Left lung (tissue), 10 donors: ENCODE results near the gene RIPPLY3. TPM values are rescaled to one million over a fixed set of nuclear protein-coding genes. Genes with fewer than 3 reads are reported as not detected.

Experiments
- ATAC-seq: fragments of 200-7000 bp; cut with Tn5 transposase; one replicate; pipeline ENCODE4 v1.9.1; 2020; ENCODE audit warnings: moderate library complexity
- DNase-seq, 4 donors: peaks; one replicate each; pipeline ENCODE4 v3.0.0-alpha.2; 2013 to 2020
- H3K27ac ChIP-seq, 2 donors: fragments of 200-600 bp; sonication (generic) in 1 of 2; one replicate each; pipeline versions ENCODE4 v1.5.0 to v1.8.0; 2020 to 2021
- H3K27me3 ChIP-seq, 2 donors: fragments of 200-600 bp; sonication (generic) in 1 of 2; one replicate each; pipeline versions ENCODE4 v1.5.0 to v1.8.0; 2020 to 2021
- H3K36me3 ChIP-seq, 2 donors: fragments of 200-600 bp; sonication (generic) in 1 of 2; one replicate each; pipeline versions ENCODE4 v1.5.0 to v1.8.0; 2020 to 2021
- H3K4me1 ChIP-seq, 2 donors: fragments of 200-600 bp; one replicate each; pipeline ENCODE4 v1.8.0; 2021
- H3K4me3 ChIP-seq, 2 donors: fragments of 200-600 bp; sonication (generic) in 1 of 2; one replicate each; pipeline versions ENCODE4 v1.5.0 to v1.8.0; 2020 to 2021; ENCODE audit warnings: mild to moderate bottlenecking in 1 of 2
- H3K9me3 ChIP-seq, 2 donors: fragments of 200-600 bp; sonication (generic) in 1 of 2; one replicate each; pipeline versions ENCODE4 v1.5.0 to v1.8.0; 2020 to 2021
- CTCF ChIP-seq, 2 donors: fragments of 200-600 bp; sonication (generic) in 1 of 2; IDR thresholded peaks; one replicate each; pipeline versions ENCODE4 v1.5.0 to v1.8.0; 2021; ENCODE audit warnings: antibody characterized with exemption in 2 of 2
- intact Hi-C, 2 donors: fragments of 100-400 bp; cut with DNase I; formaldehyde crosslinking; loops; one replicate each; pipeline versions ENCODE4 v1.11.2 to v1.14.2; 2022
- polyA plus RNA-seq, 6 donors: library from polyadenylated mRNA; unstranded; fragments of 120-200 nt; gene quantifications; one replicate each; pipeline ENCODE4 v1.2.1, GENCODE V29; 2013; ENCODE audit not compliant: insufficient read length in 6 of 6
- total RNA-seq, 2 donors: library from RNA; stranded (reverse); fragmentation: NEBNext Ultra II Directional; extraction: Animal tissue kit (Norgen Biotek cat#: 25700); gene quantifications; one replicate each; pipeline ENCODE4 v1.2.1, GENCODE V29; 2021
- donor health status: DM: no; HTN: yes; CAD: no.
- donor health status: DM: no; HTN: no; CAD: no.

Gene RIPPLY3
- total and polyA plus RNA-seq, 8 donors = 0.13 to 2.3 (median 1.9) TPM

- Histone ChIP-seq H3K9me3 (no peaks in the 10 kb centered on the region), H3K4me1 (no peaks in the 10 kb centered on the region), H3K4me3 (no peak overlapping the region), H3K36me3 (no peaks in the 10 kb centered on the region), H3K27me3 (no peaks in the 10 kb centered on the region), H3K27ac (no peak overlapping the region)
- ATAC-seq (no peak), DNase-seq (no peak)
- intact Hi-C loops = no loop called here
- TF ChIP-seq CTCF (IDR thresholded peaks at IDR 0.05) = no peak
Measured at GRCh38 chr21:37039411-37040075, 33.0 kb downstream of the RIPPLY3 start.

DNA sequence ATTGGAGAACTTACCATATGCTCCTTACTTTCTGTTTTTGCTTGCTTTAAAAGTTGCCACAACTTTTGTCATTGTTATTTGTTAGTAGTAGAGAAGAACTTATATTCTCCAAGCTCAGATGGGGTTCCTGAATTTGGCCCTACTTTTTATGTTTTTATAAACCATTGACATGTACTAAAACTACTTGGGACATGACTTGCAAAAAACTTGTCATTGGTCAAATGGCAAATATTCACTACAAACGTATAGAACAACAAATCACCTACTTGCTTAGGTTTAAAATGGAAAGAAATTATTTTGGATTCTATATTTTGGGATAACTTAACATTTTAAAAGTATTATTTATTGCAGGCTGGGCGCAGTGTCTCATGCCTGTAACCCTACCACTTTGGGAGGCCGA, 33.7 kb downstream of the RIPPLY3 start:
- Histone ChIP-seq H3K9me3 (no peaks in the 10 kb centered on the region), H3K27me3 (no peaks in the 10 kb centered on the region), H3K36me3 (no peaks in the 10 kb centered on the region), H3K4me3 (no peak overlapping the region), H3K4me1 (no peaks in the 10 kb centered on the region), H3K27ac (no peak overlapping the region)
- intact Hi-C loops = no loop called here
- no peak for TF ChIP-seq CTCF (IDR thresholded peaks at IDR 0.05)
- ATAC-seq (no peak), DNase-seq (no peak)

- no peak for TF ChIP-seq CTCF (IDR thresholded peaks at IDR 0.05)
Measured at GRCh38 chr21:37041706-37042271, 35.3 kb downstream of the RIPPLY3 start.

DNA sequence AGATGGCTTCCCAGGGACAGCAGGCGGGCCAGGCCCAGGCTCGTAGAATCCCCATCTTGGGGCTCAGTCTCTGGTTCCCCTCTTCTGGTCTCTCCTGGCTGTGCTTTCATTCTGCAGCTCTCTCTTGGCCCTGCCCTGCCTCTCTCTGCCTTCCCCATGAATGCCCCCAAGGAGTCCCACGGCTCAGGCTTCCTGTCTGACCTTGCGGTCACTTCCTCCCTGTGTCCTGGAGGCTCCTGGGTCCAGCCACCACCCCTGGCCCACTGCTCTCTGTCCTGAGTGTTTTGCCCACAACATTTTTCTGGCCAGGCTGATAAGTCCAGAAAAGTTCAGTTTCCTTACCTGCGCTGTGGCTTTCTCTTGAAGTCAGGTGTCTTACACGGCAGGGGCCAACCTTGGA, 37.3 kb downstream of the RIPPLY3 start:
- no peak overlapping the region for H3K27ac ChIP-seq
- no peak overlapping the region for H3K4me3 ChIP-seq
- no peaks in the 10 kb centered on the region for H3K27me3 ChIP-seq
- TF ChIP-seq CTCF (IDR thresholded peaks at IDR 0.05) = no peak
- ATAC-seq (no peak), DNase-seq (no peak)
- H3K36me3 ChIP-seq = no peaks in the 10 kb centered on the region
- no peaks in the 10 kb centered on the region for H3K9me3 ChIP-seq
- intact Hi-C loops = no loop called here
- H3K4me1 ChIP-seq = no peaks in the 10 kb centered on the region

More at GRCh38 chr21:37041706-37042271, 35.3 kb downstream of the RIPPLY3 start:
- no peaks in the 10 kb centered on the region for H3K27me3 ChIP-seq
- no peak overlapping the region for H3K4me3 ChIP-seq
- intact Hi-C loops = no loop called here
- no peaks in the 10 kb centered on the region for H3K36me3 ChIP-seq
- no peaks in the 10 kb centered on the region for H3K9me3 ChIP-seq
- DNase-seq = no peak
- no peaks in the 10 kb centered on the region for H3K4me1 ChIP-seq
- ATAC-seq = no peak
- H3K27ac ChIP-seq = no peak overlapping the region

DNA sequence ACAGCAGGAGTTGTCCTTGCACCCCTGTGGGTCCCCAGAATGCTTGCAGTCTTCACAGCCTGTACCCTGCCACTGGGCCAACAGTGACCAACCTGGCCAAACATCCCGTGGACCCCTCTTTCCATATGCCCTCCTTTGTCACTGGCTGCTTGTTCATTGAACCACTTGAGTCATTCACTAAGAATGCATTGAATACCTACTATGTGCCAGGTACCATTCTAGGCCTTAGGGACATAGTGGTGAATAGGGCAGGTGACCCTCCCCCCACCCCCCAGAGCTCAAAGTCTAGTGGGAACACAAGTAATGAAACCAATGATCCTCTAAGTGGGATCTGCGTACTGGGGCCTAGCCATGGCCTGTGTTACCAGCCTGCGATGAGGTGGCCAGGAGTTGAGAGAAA, 38.1 kb downstream of the RIPPLY3 start:
- H3K4me3 ChIP-seq = no peak overlapping the region
- DNase-seq = no peak
- TF ChIP-seq CTCF (IDR thresholded peaks at IDR 0.05) = no peak

More for the DNA sequence above, 38.1 kb downstream of the RIPPLY3 start:
- ATAC-seq = no peak
- intact Hi-C loops = no loop called here
- H3K36me3 ChIP-seq = no peaks in the 10 kb centered on the region
- no peaks in the 10 kb centered on the region for H3K9me3 ChIP-seq
- H3K27ac ChIP-seq = no peak overlapping the region
- no peaks in the 10 kb centered on the region for H3K4me1 ChIP-seq
- H3K27me3 ChIP-seq = no peaks in the 10 kb centered on the region
